Medulla oblongata (tissue), 1 donor: Measurements from ENCODE around the gene ACAP3.

Experiments
- DNase-seq: peaks from one replicate; pipeline ENCODE4 v3.0.0-alpha.2; 2015; ENCODE audit errors: extremely low spot score

ACAP3 gene

DNA sequence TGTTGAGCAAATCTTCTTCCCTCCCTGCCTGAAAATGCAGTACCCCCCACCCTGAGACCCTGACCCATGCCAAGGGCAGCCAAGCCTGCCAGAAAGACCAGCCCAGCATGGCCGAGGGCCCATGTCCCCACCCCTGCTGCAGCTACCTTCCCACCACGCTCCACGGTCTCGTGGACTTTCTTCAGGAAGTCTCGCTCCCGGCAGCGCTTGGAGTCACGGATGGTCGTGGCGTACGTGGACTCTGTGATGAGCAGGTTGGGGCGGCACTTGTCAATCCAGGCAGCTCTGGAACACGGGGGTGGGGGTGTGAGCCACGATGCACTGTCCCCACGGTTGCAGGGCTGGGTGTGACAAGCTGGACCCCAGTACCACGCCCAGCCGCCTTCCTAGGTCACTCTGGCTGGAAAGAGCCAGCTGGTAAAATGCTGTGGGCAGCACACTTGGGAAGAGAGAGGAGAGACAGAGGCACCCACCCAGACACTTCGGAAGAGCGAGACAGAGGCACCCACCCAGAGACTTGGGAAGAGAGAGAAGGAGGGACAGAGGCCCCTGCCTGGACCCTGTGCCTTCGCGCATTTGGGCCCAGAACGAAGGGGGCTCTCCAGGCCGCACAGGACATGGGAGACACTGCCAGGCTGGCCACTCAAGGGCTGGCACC lies 7.1 kb upstream of the ACAP3 start:
- no peak for DNase-seq

DNA sequence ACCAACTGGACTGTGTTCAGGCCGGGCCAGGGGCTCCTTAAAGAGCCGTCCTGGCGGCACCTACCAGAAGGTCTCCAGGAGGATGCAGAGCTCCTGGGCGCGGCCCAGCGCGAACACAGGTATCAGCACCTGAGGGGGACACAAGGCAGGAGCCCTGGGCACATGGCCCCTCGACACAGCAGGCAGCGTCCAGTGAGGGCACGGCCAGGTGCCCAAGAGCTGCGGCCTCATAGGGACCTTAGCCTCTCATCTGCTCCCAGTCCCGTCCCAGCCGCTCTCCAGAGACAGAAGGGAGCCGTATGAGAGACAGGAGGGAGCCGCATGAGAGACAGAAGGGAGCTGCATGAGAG lies 6.5 kb upstream of the ACAP3 start:
- no peak for DNase-seq

DNA sequence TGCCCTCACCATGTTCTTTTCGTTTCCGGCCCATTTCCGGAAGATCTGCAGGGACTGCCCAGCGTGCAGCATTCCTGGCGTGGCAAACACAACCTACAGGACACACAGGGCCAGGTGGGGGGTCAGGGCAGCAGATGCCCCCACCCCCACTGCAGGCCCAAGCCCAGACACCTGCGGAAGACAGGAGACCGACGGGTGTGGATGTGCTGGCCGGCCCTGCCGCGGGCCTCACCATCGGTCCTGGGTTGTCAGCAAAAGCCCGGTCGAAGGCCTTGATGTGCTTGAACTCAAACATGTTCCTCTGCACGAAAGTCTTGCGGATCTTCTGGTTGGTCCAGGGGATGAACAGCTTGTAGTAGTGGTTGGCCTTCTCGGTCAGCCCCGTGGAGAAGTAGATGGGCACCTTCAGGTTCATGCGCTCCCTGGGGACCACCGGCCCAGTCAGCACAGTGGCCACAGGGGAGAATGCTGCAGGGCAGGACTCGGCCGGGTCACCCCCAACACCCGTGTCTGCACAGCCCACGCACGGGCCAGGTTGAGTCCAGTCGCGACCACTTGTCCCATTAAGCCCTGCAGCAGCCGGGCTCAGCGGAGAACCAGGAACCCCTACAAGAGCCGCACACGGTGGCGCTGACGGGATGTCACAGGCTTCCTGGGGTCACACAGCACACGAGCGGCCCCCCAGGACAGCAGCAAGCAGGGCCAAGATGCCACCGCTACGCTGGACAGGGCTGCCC lies 5.9 kb upstream of the ACAP3 start:
- DNase-seq: no peak

DNA sequence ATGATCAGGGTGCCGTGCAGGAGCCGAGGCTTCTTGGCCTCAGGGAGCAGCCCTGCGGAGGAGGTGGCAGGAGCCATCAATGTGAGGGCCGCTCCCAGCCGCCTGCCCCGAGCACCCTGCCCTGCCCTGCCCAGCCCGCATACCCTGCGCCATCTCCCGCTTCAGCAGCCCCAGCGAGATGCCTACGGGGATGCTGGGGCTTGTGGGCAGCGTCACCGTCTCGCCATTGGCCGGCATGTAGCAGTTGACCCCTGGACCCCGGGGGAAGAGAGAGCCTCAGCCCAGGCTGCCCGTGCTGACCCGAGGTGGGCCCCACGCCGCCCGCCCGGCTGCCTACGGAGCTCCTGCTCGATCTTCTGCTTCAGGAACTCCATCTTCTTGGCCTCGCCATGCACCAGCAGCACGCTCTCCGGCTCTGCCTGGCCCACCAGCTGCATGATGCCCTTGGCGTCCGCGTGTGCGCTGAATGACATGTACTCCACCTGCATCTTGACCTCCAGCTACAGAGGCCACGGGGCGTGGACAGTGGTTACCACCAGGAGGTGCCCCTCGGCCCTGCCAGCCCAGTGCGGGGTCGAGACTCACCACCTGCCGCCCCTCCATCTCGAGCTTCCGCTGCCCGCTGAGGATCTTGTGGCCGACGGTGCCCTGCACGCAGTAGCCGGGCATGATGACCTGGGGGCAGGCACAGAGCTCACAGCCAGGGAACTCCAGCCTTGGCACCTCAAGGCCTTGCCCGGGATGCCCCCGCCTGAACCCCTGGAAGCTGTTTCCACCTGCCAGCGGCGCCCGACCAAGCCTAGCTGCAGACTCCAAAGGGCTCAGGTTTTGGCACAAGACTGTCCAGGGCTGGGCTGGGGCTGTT lies 5.0 kb upstream of the ACAP3 start:
- DNase-seq: no peak

DNA sequence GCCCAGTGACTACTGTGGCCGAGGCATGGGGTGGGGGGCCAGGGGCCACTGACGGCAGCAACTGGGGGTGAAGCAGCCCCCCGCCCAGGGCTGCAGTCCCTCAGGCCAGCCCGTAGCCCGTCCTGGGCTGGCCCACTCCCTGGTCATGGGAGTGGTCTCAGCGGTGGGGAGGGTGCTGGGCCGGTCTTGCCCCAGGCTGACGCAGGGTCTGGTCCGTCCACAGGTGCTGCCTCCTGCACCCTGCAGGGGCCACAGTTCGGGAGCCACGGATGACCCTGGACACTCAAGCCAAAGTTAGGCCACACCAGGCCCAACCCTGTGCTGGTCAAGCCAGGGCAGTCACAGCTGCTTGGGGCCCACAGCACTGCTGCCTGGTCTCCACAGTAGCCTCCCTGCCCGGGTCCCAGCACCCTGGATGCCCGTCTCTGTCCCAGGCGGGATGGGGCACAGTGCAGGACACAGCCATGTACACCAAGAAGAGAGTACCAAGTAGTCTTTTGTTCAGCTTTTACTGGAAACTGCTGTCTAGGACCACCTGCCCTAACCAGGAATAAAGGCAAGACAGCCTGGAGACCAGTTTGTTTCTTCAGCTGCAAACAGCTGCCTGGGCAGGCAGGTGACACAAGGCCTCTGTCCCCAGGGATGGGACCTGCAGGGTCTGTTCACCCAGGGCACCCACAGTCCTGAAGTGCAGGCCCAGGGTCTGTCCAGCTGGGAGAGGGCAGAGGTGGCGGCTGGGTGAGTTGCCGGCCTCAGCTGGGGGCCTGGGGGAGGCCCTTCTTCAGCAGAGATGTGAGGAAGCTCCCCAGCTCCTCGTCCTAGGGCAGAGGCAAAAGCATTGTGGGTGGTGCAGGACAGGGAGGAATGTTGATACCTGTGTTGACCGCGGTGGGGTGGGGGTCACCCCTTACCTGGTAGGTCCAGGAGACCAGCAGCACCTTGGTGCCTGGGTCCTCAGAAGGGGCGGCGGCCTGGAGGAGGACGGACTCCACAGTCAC lies 3.7 kb upstream of the ACAP3 start:
- no peak for DNase-seq

DNA sequence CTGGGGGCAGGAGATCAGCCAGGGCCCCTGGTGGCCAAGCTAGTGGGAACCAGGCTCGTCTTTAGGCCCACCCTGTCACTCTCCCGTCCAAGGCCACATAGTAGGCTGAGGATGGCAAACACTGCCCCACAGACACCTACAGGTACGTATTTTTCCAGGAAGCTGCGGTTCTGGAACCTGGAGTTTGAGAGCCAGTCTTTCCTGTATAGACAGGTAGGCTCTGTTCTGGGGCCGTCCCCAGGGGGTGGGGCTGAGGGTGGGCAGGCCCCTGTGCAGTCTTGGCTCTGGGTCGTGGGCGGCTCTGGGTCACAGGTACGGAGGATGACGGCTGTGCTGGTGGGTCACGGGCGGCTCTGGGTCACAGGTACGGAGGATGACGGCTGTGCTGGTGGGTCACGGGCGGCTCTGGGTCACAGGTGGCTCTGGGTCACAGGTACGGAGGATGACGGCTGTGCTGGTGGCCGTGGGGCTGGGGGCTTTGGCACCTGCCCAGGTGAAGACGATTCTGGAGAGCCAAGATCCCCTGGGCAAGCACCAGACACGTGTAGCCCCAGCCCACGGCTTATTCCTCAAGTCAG lies 2.8 kb upstream of the ACAP3 start:
- no peak for DNase-seq

DNA sequence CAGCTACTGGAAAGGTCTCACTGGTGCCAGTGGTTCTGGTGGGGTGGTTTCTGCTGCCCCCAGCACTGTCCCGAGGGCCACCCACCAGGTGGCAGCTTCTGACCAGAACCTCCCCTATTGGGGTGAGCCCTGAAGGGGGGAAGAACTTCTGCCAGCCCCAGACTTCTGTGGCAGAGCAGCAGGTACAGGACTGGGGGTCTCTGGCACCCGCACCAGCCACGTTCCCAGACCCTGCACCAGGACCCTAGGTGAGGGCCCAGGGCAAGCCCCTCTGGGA lies 2.3 kb upstream of the ACAP3 start:
- DNase-seq: no peak

DNA sequence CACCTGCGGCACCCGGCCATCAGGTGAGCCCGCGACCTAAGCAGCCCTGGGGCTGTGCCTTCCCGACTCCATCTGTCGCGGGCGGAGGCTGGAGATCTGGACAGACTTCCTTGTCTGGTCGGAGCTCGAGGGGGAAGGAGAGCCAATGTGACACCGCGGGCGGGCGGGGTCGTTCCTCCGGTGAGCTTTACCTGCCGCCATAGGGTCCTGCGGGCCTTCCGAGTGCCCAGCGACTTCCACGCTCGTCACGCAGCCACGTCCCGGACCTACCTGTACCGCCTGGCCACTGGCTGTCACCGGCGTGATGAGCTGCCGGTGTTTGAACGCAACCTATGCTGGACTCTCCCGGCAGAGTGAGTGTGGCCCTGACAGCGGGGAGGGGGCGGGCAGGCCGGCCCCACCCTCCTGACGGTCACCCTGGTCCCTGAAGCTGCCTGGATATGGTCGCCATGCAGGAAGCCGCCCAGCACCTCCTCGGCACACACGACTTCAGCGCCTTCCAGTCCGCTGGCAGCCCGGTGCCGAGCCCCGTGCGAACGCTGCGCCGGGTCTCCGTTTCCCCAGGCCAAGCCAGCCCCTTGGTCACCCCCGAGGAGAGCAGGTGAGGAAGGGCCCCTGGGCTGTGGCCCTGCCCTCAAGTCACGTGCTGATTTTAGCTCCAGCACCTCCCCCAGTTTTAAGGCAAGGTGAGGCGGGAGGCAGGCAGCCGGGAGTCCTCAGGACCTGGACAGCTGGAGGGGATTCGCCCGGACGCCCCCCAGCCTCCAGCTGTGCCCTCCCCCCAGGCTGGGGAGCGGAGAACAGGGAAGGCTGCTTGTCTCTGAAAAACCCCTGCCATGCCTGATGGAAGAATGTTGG lies 1.8 kb upstream of the ACAP3 start:
- DNase-seq: peak; percentile 21

DNA sequence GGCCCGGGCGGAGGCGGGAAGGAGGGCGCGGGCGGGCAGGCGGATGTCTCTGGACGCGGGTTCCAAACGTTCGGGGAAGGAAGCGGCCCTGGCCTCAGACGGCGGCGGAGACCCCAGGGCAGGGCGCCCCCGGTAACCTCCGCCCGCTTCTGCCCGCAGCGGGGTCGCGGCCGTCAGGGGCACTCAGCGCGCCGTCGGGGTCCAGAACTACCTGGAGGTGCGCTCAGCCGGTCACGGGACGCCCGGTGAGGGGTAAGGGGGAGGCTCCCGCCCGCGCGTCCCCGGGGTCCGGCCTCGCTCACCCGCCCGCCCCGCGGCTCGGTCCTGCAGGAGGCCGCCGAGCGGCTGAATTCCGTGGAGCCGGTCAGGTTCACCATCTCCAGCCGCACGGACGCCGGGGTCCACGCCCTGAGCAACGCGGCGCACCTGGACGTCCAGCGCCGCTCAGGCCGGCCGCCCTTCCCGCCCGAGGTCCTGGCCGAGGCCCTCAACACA lies 1.1 kb upstream of the ACAP3 start:
- no peak for DNase-seq

DNA sequence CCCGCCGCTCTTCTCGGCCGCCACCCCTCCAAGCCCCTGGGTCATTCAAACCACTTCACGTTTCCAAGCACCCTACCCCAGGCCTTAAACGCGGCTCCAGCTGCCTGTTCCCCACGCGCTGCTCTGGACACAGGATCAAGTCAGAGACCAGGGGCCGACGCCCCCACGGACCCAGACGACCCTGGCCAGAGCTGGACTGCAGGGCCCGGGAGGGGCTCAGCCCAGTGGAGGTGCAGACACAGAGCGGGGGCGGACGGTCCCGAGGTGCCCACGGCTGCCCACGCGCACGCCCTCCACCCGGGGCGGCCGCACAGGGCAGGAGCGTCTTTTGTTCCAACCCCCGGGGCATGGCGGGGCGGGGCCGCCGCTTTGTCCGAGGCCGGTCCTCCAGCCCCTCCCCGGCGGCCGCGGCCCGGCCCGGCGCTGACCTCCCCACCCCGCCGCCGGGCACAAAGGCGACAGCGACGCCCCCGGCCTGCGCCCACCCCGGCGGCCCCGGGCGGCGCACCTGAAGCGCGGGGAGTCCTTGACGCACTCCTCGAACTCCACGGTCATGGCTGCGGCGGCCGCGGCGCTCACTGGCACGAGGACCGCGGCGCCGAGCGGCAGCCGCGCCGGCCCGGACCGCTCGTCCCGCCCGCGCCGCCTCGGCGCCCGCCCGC lies 338 bp downstream of the ACAP3 start:
- DNase-seq: no peak

DNA sequence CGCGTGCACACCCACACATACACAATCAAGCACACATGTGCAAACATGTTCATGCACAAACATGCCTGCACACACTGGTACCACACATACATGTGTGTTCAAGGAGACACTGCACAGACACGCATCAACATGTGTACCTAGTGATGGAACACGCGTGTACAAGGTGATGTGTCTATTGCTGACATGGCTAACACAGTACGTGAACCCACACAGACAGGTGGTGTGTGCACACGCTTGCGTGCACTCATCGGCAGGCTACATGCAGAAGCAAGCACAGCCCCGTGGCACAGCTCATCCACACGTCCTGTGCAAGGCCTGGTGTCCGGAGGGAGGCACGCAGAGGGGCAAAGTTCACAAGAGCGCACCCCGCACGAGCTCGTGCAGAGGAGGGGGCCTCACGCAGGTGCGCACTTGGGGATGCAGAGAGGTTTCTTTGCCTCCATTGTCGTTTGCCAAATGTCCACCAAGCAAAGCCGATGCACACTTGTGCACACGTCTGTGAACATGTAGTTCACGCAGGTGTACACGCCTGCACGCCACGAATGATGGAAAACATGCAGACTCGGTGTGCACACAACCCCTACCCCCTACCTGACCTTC lies 969 bp downstream of the ACAP3 start:
- no peak for DNase-seq

DNA sequence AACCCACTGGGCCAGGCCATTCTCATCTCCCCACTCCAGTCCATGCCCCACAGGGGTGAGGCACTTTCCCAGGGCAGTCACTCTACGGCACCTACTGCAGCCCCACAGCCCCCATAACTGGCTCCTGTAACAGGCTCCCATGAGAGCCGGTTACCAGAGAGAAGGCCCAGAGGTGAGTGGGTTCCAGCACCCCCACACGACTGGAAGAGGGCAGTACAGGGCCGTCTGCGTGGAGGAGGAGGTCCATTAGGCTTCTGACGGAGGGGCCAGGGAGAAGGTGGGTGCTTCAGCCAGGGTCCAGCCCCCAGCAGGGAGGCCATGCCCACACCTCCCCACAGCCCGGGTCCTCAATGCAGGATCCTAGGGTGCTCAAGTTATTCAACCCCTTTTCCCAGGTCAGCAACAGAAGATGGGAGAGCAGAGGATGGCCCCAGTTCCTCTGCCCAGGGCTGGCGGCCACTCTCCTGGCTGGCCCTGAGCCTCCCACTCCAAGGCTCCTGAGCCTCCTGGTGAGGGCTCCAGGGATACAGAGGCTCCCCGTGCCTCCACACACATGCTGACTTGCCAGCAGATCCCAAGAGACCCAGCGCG lies 1.6 kb downstream of the ACAP3 start:
- no peak for DNase-seq

DNA sequence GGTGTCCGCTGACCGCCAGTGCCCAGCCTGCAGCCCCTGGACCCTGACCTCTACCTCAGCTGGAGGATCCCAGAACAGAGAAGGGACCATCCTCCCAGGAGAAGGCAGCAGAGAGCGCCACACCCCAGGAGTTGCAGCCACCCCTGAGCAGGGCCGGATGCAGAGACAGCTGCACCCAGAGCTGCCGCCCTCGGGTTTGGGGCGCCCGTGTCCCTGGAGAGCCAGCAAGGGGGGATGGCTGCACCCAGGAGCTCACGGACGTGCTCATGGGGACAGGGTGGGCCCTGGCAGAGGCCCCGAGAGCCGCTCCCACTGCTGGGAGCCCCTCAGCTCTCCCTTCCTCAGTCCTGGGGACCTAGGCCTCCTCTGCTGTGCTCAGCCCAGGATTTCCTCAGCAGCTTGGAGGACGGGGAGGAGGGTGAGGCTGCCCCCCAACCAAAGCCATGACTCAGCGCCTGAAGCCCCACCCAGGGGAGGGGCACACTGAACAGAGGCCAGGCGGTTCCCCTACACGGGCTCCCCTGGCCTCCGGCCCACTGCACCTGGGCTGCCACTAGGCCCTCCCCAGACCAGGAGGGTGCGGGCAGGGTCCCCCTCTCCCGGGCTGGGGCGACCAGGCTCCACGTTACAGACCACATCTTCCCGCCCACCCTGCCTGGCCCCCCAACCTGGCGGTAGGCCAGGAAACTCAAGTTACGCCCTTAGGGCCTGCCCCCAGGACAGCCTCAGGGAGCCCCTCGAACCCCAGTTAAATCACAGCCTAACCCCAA lies 2.2 kb downstream of the ACAP3 start:
- peak; percentile 49 for DNase-seq

DNA sequence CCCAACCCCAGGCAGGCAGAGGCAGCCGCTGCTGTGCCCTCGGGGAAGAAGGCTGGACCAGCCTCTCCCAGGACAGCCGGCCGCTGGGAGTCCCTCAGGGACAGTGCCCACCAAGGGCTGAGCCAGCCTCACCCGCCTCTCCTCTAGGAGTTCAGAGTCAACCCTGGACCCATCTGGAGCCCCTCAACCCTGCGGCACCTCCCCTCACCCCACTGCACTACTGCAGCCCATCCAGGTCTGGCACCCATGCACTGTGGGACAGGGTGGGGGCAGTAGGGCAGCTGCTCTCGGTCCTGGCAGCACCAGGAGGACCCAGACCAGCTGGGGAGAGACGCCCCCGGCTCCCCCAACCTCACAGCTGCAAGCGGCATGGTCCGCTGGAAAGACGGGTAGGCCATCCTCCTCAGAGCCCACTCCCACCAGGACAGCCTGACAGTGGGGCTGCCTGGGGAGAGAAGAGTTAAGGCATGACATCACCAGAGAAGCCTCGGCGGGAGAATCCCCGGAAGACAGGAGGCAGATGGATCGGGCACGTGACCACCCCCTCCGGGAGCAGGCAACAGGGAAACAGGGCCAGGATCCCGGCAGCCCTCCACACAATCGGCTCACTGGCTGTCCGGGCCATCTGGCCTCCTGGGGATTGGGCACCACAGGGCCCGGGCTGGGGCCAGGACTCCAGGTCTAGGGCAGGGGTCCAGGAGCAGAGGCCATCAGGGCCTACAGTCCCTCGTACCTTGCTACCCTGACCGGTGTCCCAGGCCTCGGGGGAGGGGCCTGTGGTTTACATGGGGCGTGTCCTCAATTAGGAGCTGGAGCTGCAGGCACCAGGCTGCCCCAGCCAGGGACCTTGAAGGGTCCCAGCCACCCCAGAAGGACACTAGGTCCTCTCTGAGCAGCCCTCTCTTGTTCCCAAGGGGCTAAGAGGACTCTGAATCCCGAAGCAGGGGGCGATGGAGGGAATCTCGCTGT lies 3.1 kb downstream of the ACAP3 start:
- DNase-seq: peak; percentile 96

DNA sequence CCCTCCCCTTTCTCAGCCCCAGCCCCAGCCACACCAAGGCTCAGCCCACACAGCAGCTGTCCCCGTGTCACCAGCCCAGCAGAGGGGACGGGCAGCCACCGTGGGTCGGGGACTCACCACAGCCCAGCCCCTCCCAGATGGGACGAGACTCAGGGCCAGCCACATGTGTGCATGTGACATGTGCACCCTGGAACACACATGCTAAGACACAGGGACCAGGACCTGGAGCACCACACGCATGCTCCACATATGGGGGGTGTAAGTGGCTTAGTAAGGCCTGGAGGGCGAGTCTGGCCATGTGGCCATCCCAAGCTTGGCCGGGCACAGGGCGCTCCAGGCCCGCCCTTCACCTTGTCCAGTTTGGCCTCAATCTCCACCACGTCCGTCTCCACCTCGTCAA lies 4.0 kb downstream of the ACAP3 start:
- DNase-seq: no peak

DNA sequence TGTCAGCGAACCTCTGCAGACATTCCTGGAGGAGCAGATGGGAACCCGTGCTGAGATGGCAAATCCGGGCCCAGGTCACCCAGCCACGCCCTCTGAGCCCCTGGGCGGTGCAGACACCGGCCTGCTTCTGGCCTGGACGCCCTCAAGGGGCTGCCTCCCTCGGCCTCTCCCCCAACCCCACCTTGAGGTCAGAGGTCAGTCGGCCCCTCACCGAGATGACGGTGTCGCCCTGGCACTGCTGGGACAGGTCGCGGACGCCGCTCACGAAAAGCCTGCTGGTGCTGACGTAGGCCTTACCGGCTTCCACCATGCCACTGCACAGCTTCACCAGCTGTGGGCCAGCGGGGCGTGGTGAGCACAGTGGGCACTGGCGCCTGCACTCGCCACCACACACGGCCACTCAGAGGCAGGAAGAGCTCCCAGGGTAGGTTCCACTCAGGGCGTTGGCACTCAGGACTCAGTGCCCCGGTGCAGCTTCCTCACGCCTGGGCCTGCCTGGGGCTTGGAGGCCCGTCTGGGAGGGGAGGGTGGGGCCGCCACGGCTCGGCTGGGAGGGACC lies 4.7 kb downstream of the ACAP3 start:
- DNase-seq: no peak

DNA sequence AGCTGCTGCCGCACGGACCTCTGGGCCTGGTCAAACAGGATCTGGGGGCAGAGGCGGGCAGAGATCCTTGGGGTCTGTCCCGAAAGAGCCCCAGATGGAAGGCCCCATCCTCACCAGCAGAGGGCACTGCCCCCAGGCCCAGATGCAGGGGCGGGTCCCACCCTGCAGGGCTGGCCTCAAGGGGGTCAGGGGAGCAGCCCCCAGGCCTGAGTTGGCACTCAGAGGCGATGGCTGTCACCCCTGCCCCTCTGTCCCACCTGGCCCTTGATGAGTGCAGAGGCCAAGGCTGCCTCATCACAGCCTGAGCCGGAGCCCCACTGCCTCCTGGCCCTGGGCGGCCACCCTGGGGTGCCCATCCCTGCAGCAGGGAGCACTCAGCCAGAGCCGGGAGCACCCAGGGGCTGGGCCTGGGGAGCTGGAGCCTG lies 5.7 kb downstream of the ACAP3 start:
- no peak for DNase-seq
